ENCODE measurements around the gene UBR4. TPM values are rescaled to one million over a fixed set of nuclear protein-coding genes. Genes with fewer than 3 reads are reported as not detected.

UBR4 gene
- polyA plus RNA-seq, 6 donors from 2014 or later = 3.5 to 25.2 (median 15.5) TPM

- ATAC-seq (ENCODE audit: low read depth in 2 of 2) = no peak
- Mint-ChIP-seq H3K27ac (no peak overlapping the region), H3K4me3 (no peak overlapping the region), H3K27me3 (peaks cover 0 to 40% (median 19%) of the 10 kb centered on the region in 3 donors), H3K4me1 (peaks cover 0 to 2% (median 0%) of the 10 kb centered on the region in 3 donors), H3K36me3 (no peaks in the 10 kb centered on the region), H3K9me3 (no peaks in the 10 kb centered on the region)
- no peak for DNase-seq
Observed at GRCh38 chr1:19049798-19050197, 160.3 kb downstream of the UBR4 start.

GRCh38 chr1:19049128-19049768, 160.8 kb downstream of the UBR4 start:
- DNase-seq (no peak), ATAC-seq (ENCODE audit: low read depth in 2 of 2) (no peak)
- no peak overlapping the region for H3K4me3 Mint-ChIP-seq
- H3K27me3 Mint-ChIP-seq = peaks cover 0 to 41% (median 21%) of the 10 kb centered on the region in 3 donors
- H3K27ac Mint-ChIP-seq = no peak overlapping the region
- no peaks in the 10 kb centered on the region for H3K36me3 Mint-ChIP-seq
- no peaks in the 10 kb centered on the region for H3K4me1 Mint-ChIP-seq
- H3K9me3 Mint-ChIP-seq = no peaks in the 10 kb centered on the region

- H3K36me3 Mint-ChIP-seq = no peaks in the 10 kb centered on the region
- DNase-seq = no peak
- no peak for ATAC-seq (ENCODE audit: low read depth in 2 of 2)
- no peak overlapping the region for H3K4me3 Mint-ChIP-seq
- peaks cover 4 to 32% (median 16%) of the 10 kb centered on the region in 3 donors for H3K27me3 Mint-ChIP-seq
- no peak overlapping the region for H3K27ac Mint-ChIP-seq
- no peaks in the 10 kb centered on the region for H3K4me1 Mint-ChIP-seq
- H3K9me3 Mint-ChIP-seq = no peaks in the 10 kb centered on the region
Observed at GRCh38 chr1:19046972-19047731, 162.9 kb downstream of the UBR4 start.

GRCh38 chr1:19045898-19046880, 163.9 kb downstream of the UBR4 start:
- no peak overlapping the region for H3K27ac Mint-ChIP-seq
- H3K9me3 Mint-ChIP-seq = no peaks in the 10 kb centered on the region
- DNase-seq = no peak
- no peaks in the 10 kb centered on the region for H3K36me3 Mint-ChIP-seq
- H3K27me3 Mint-ChIP-seq = peaks cover 6 to 40% (median 23%) of the 10 kb centered on the region in 3 donors
- no peak for ATAC-seq (ENCODE audit: low read depth in 2 of 2)
- no peaks in the 10 kb centered on the region for H3K4me1 Mint-ChIP-seq
- H3K4me3 Mint-ChIP-seq = no peak overlapping the region

- Mint-ChIP-seq H3K9me3 (no peaks in the 10 kb centered on the region), H3K27ac (no peak overlapping the region), H3K4me1 (no peaks in the 10 kb centered on the region), H3K4me3 (no peak overlapping the region), H3K27me3 (peaks cover 11 to 42% (median 25%) of the 10 kb centered on the region in 3 donors), H3K36me3 (no peaks in the 10 kb centered on the region)
- DNase-seq (no peak), ATAC-seq (ENCODE audit: low read depth in 2 of 2) (no peak)
Observed at GRCh38 chr1:19044975-19045831, 164.9 kb downstream of the UBR4 start.

- ATAC-seq (ENCODE audit: low read depth in 2 of 2) = no peak
- no peaks in the 10 kb centered on the region for H3K9me3 Mint-ChIP-seq
- H3K27me3 Mint-ChIP-seq = peaks cover 14 to 48% (median 33%) of the 10 kb centered on the region in 3 donors
Observed at GRCh38 chr1:19044471-19044870, 165.6 kb downstream of the UBR4 start.

GRCh38 chr1:19043579-19044443, 166.3 kb downstream of the UBR4 start:
- Mint-ChIP-seq H3K27me3 (peaks cover 14 to 48% (median 35%) of the 10 kb centered on the region in 3 donors), H3K4me1 (no peaks in the 10 kb centered on the region), H3K27ac (no peak overlapping the region), H3K4me3 (no peak overlapping the region), H3K36me3 (no peaks in the 10 kb centered on the region), H3K9me3 (no peaks in the 10 kb centered on the region)
- DNase-seq = no peak
- ATAC-seq (ENCODE audit: low read depth in 2 of 2) = no peak

More at GRCh38 chr1:19044471-19044870, 165.6 kb downstream of the UBR4 start:
- no peak overlapping the region for H3K4me3 Mint-ChIP-seq
- no peak for DNase-seq
- no peaks in the 10 kb centered on the region for H3K4me1 Mint-ChIP-seq
- H3K27ac Mint-ChIP-seq = no peak overlapping the region
- no peaks in the 10 kb centered on the region for H3K36me3 Mint-ChIP-seq

GRCh38 chr1:19042675-19043578, 167.1 kb downstream of the UBR4 start:
- H3K27me3 Mint-ChIP-seq = peaks cover 14 to 50% (median 35%) of the 10 kb centered on the region in 3 donors
- no peaks in the 10 kb centered on the region for H3K9me3 Mint-ChIP-seq
- no peaks in the 10 kb centered on the region for H3K36me3 Mint-ChIP-seq
- DNase-seq = no peak
- H3K4me1 Mint-ChIP-seq = no peaks in the 10 kb centered on the region
- no peak overlapping the region for H3K27ac Mint-ChIP-seq
- ATAC-seq (ENCODE audit: low read depth in 2 of 2) = no peak
- H3K4me3 Mint-ChIP-seq = no peak overlapping the region

- H3K36me3 Mint-ChIP-seq = no peaks in the 10 kb centered on the region
- no peak overlapping the region for H3K27ac Mint-ChIP-seq
- ATAC-seq (ENCODE audit: low read depth in 2 of 2) (no peak), DNase-seq (no peak)
- peaks cover 19 to 51% (median 49%) of the 10 kb centered on the region in 3 donors for H3K27me3 Mint-ChIP-seq
- H3K4me1 Mint-ChIP-seq = no peaks in the 10 kb centered on the region
- H3K9me3 Mint-ChIP-seq = no peaks in the 10 kb centered on the region
- no peak overlapping the region for H3K4me3 Mint-ChIP-seq
Observed at GRCh38 chr1:19040010-19040680, 169.9 kb downstream of the UBR4 start.

- Mint-ChIP-seq H3K36me3 (no peaks in the 10 kb centered on the region), H3K9me3 (no peaks in the 10 kb centered on the region), H3K27ac (no peak overlapping the region), H3K4me3 (no peak overlapping the region), H3K27me3 (peaks cover 19 to 48% (median 41%) of the 10 kb centered on the region in 3 donors), H3K4me1 (no peaks in the 10 kb centered on the region)
- DNase-seq (no peak), ATAC-seq (ENCODE audit: low read depth in 2 of 2) (no peak)
Observed at GRCh38 chr1:19038732-19039131, 171.3 kb downstream of the UBR4 start.

GRCh38 chr1:19038096-19038495, 172.0 kb downstream of the UBR4 start:
- DNase-seq = no peak
- H3K27me3 Mint-ChIP-seq = peaks cover 17 to 51% (median 39%) of the 10 kb centered on the region in 3 donors
- H3K27ac Mint-ChIP-seq = no peak overlapping the region
- no peak overlapping the region for H3K4me3 Mint-ChIP-seq
- ATAC-seq (ENCODE audit: low read depth in 2 of 2) = no peak
- no peaks in the 10 kb centered on the region for H3K9me3 Mint-ChIP-seq
- no peaks in the 10 kb centered on the region for H3K4me1 Mint-ChIP-seq
- H3K36me3 Mint-ChIP-seq = no peaks in the 10 kb centered on the region
